ENCODE measurements around the gene CFAP90. TPM values are rescaled to one million over a fixed set of nuclear protein-coding genes. Genes with fewer than 3 reads are reported as not detected.

CFAP90 gene
- total RNA-seq, 1 donor: not detected

DNA sequence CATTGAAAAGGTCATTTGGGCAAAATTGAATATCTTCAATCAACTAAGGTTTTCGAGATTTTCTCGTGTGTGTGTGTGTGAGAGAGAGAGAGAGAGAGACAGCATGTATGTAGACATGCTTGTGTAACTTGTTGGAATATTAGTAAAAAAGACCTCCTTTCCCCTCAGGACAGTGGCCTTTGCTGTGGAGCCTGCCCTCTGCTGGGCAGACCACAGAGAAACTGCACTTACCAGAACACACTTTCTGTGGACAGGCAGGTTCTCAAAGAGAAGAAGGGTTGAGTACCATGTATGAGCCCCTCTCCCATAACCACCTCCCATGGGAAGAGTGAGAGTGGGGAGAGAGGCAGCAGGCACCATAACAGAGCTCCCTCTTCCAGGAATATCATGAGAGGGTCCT lies 45.6 kb downstream of the CFAP90 start:
- no peak overlapping the region for H3K4me3 ChIP-seq (ENCODE audit: low read depth, low read length)
- DNase-seq (ENCODE audit: low read depth): no peak
- TF ChIP-seq, protein P1, sequence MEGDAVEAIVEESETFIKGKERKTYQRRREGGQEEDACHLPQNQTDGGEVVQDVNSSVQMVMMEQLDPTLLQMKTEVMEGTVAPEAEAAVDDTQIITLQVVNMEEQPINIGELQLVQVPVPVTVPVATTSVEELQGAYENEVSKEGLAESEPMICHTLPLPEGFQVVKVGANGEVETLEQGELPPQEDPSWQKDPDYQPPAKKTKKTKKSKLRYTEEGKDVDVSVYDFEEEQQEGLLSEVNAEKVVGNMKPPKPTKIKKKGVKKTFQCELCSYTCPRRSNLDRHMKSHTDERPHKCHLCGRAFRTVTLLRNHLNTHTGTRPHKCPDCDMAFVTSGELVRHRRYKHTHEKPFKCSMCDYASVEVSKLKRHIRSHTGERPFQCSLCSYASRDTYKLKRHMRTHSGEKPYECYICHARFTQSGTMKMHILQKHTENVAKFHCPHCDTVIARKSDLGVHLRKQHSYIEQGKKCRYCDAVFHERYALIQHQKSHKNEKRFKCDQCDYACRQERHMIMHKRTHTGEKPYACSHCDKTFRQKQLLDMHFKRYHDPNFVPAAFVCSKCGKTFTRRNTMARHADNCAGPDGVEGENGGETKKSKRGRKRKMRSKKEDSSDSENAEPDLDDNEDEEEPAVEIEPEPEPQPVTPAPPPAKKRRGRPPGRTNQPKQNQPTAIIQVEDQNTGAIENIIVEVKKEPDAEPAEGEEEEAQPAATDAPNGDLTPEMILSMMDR (IDR thresholded peaks at IDR 0.05; ENCODE audit: insufficient read depth, low read depth, low read length): peak; percentile 30

DNA sequence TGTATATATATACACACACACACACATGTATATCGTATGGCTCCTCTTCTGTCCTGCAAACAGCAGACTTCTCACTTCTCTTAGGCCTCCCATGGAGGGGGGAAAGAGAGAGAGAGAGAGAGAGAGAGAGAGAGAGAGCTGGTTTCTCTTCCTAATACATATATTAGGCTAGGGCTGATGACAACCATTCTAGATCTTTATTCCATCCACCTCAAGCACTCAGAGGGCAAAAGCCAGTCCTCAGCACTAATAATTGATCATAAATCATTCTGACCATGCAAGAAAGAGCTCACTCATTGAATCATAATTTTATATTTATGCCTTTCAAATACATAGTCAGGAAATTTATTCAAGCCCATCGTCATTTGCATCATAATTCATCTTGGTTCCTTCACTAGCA lies 47.0 kb downstream of the CFAP90 start:
- DNase-seq (ENCODE audit: low read depth): no peak
- no peak overlapping the region for H3K4me3 ChIP-seq (ENCODE audit: low read depth, low read length)
- TF ChIP-seq, protein P1 (IDR thresholded peaks at IDR 0.05; ENCODE audit: insufficient read depth, low read depth, low read length): no peak

DNA sequence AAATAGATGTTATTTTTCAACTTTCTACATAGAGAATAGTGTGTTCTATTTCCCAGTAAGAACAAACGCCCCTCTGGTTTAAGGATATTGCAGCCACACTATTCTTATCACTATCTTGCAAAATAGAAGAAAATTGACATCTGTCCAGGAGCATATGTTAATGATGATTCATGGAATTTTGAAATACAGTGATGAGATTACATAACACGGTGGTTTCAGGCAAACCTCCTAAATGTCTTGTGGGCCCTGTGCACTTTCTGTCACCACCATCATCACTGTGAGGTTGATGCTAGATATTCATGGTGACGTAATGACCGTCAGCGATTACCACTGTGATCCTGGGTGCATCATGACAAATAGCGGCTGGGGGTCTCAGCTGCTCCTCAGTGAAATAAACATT lies 48.1 kb downstream of the CFAP90 start:
- DNase-seq (ENCODE audit: low read depth): no peak
- no peak overlapping the region for H3K4me3 ChIP-seq (ENCODE audit: low read depth, low read length)
- TF ChIP-seq, protein P1 (IDR thresholded peaks at IDR 0.05; ENCODE audit: insufficient read depth, low read depth, low read length): no peak

DNA sequence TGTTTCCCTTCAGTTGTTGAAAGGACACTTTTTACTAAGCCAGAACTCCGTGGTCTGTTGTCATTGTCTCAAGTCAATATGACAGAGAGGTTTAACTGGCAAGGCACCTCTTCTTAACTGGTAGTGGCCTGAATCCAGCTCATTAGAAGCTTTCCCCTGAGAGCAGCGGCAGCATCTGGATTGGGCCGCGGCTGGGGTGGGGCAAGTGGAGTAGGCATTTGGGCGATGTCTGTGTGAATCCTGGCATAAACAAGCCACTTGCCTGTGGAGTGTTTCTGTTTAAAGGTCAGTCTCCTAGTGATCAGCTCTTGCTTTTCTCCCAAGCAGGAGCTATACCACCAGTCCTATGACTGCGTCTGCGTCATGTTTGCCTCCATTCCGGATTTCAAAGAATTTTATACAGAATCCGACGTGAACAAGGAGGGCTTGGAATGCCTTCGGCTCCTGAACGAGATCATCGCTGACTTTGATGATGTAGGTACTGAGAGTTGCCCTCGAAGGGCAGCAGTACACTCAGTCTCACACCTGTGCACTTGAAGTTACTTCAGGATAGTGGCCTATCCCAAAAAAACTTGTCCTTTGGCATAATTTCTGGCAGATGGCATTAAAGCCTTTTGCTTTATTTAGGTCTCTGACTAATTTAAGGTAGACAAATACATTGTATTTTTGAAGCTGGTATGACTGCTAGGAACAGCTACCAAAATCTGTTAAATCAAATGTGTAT lies 48.9 kb downstream of the CFAP90 start:
- TF ChIP-seq, protein P1 (IDR thresholded peaks at IDR 0.05; ENCODE audit: insufficient read depth, low read depth, low read length): no peak
- no peak overlapping the region for H3K4me3 ChIP-seq (ENCODE audit: low read depth, low read length)
- no peak for DNase-seq (ENCODE audit: low read depth)

DNA sequence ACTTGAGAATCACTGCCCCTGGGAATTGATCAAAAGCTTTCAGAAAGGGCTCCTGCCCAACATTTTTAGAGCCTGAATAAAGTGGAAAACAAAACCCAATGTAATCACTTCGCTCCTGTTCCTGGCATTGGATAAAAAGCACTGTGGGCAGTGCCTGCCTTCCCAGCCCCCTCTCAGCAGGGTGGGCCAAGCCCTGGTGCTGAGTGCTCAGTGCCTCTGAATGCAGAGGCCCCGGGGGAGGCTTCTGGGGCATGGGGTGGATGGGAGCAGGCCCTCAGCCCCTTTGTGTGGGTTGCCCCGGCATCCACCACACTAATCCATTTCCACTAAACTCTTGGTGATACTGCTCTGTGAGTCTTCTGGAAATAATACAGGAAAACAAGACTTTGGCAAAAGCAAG lies 55.6 kb downstream of the CFAP90 start:
- no peak for DNase-seq (ENCODE audit: low read depth)
- TF ChIP-seq, protein P1 (IDR thresholded peaks at IDR 0.05; ENCODE audit: insufficient read depth, low read depth, low read length): no peak
- H3K4me3 ChIP-seq (ENCODE audit: low read depth, low read length): no peak overlapping the region

DNA sequence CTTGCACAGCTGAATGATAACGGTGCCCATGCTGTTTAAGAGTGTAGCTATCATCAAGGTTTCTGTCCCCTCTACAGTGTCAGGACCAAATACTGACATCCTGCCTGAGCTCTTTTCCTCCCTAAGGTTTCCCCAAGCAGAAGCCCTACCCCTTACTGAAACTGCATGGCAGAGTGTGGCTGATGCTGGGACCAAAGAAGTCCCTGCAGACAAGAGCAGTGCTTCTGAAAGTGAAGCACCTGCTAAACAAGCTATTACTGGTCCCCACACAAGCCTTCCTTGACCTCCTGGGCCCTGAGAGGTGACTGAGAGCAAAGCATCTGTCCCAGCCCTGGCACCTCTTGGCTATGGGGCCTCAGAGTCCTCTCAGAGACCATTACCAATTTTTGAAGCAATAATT lies 56.1 kb downstream of the CFAP90 start:
- TF ChIP-seq, protein P1 (IDR thresholded peaks at IDR 0.05; ENCODE audit: insufficient read depth, low read depth, low read length): no peak
- H3K4me3 ChIP-seq (ENCODE audit: low read depth, low read length): no peak overlapping the region
- no peak for DNase-seq (ENCODE audit: low read depth)

DNA sequence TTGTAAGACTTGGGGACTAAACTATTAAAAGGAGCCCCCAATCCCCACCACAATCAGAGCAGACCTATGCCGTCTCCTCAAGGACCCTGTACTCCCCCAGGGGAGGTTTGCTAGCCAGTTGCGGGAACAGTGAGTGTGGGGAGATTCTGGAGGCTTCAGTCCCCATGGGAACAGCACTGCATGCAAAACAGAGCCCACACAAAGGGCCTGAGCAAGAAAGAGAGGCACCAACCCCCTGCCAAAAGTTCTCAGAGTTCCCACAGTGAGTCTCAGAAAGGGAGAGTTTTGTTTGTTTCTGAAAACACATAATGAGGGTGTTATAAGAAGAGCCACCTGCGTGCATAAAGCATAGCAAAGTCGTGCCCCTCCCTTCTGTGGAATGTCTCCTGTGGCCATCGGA lies 56.6 kb downstream of the CFAP90 start:
- no peak overlapping the region for H3K4me3 ChIP-seq (ENCODE audit: low read depth, low read length)
- no peak for DNase-seq (ENCODE audit: low read depth)
- TF ChIP-seq, protein P1 (IDR thresholded peaks at IDR 0.05; ENCODE audit: insufficient read depth, low read depth, low read length): no peak
